Right atrium auricular region (tissue), 2 donors: ENCODE measurements around the gene RASAL1. TPM values are rescaled to one million over a fixed set of nuclear protein-coding genes. Genes with fewer than 3 reads are reported as not detected.

Experiments
- DNase-seq: peaks from one replicate; pipeline ENCODE4 v3.0.0-alpha.2; 2019; ENCODE audit warnings: low spot score
- H3K27ac ChIP-seq, 2 donors: fragments of 200-600 bp; sonication (generic); 1 replicate in 1 of 2; 2 replicates in 1 of 2; pipeline ENCODE4 v1.5.1; 2016 to 2019
- H3K27me3 ChIP-seq, 2 donors: fragments of 200-600 bp; sonication (generic); one replicate each; pipeline versions ENCODE4 v1.5.1 to v1.6.0; 2017 to 2019
- H3K36me3 ChIP-seq: fragments of 200-600 bp; sonication (generic); one replicate; pipeline ENCODE4 v1.5.1; 2016
- H3K4me1 ChIP-seq, 2 donors: fragments of 200-600 bp; sonication (generic); one replicate each; pipeline versions ENCODE4 v1.5.1 to v1.6.0; 2017 to 2019
- H3K4me3 ChIP-seq, 2 donors: fragments of 200-600 bp; sonication (generic); 1 replicate in 1 of 2; 2 replicates in 1 of 2; pipeline ENCODE4 v1.5.1; 2017 to 2019; ENCODE audit warnings: mild to moderate bottlenecking in 1 of 2, moderate library complexity in 1 of 2
- H3K9me3 ChIP-seq, 2 donors: fragments of 200-600 bp; sonication (generic); one replicate each; pipeline ENCODE4 v1.5.1; 2019
- total RNA-seq, 2 donors: library from RNA; depleted of rRNA; stranded (reverse); fragments of >200 nt; gene quantifications; one replicate each; pipeline ENCODE4 v1.1.0, GENCODE V29; 2016
- TF ChIP-seq, protein P1 (sequence below), 2 donors: fragments of 200-600 bp; sonication (generic); IDR thresholded peaks; one replicate each; pipeline ENCODE4 v1.5.1; 2019; ENCODE audit warnings: antibody characterized with exemption in 2 of 2

RASAL1 gene
- total RNA-seq, 2 donors from 2014 or later = not detected

DNA sequence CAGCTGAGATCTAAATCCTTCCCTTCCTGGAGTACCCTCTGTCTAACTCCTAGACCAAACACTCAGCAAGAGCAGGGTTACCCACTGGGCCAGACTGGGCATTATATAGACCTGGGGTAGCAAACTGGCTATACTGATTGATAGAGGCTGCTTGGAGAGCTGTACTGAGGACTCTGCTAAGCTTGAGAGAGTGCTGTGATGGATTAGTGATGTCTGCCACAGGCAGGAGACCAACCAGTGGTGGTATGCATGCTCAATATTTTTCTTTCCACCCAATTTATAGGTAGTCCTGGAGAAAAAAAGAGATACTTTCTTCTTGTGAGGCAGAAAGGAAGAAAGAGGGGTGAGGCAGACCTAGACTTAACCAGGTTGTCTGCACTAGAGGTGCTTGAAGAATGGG is 45.7 kb downstream of the RASAL1 start:
- Histone ChIP-seq H3K4me1 (peaks cover 0 to 8% of the 10 kb centered on the region in 2 donors), H3K9me3 (no peaks in the 10 kb centered on the region), H3K27me3 (no peaks in the 10 kb centered on the region), H3K4me3 (no peak overlapping the region), H3K36me3 (no peaks in the 10 kb centered on the region), H3K27ac (no peak overlapping the region)
- TF ChIP-seq, protein P1, sequence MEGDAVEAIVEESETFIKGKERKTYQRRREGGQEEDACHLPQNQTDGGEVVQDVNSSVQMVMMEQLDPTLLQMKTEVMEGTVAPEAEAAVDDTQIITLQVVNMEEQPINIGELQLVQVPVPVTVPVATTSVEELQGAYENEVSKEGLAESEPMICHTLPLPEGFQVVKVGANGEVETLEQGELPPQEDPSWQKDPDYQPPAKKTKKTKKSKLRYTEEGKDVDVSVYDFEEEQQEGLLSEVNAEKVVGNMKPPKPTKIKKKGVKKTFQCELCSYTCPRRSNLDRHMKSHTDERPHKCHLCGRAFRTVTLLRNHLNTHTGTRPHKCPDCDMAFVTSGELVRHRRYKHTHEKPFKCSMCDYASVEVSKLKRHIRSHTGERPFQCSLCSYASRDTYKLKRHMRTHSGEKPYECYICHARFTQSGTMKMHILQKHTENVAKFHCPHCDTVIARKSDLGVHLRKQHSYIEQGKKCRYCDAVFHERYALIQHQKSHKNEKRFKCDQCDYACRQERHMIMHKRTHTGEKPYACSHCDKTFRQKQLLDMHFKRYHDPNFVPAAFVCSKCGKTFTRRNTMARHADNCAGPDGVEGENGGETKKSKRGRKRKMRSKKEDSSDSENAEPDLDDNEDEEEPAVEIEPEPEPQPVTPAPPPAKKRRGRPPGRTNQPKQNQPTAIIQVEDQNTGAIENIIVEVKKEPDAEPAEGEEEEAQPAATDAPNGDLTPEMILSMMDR (IDR thresholded peaks at IDR 0.05) = no peak
- DNase-seq = no peak

DNA sequence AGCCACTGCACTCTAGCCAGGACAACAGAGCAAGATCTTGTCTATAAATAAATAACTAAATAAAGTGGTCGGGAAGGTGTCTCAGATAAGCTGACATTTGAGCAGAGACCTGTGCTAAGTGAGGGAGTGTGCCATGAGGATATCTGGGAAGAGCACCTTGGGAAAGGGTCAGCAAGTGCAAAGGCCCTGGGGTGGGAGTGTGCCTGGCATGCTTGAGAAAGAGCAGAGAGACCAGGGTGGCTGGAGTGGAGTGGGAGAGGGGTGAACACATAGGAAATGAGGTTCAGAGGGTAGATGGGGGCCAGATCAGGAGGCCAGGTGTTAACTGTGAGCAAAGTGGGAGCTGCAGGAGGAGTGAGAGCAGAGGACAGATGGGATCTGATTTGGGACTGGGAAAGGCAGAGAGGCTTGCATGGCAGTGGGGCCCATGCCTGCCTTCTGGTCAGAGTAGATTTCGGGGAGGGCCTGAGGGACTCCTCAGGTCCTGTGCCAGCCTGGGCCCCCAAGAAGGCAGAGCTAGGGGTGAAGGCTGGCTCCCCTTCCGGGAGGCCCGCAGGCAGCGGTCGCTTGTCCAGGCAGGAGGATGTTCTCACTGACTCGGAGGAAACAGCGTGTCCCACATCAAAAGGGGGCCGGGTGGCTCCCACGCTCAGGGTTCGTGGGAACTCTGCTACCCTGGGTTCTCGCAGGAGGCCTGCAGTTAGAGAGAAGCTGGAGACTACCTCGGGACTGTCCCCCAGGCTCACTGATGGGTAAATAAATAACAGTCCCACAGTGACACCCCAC is 46.4 kb downstream of the RASAL1 start:
- Histone ChIP-seq H3K36me3 (no peaks in the 10 kb centered on the region), H3K4me1 (peaks cover 0 to 8% of the 10 kb centered on the region in 2 donors), H3K4me3 (no peak overlapping the region), H3K27ac (no peak overlapping the region), H3K27me3 (no peaks in the 10 kb centered on the region), H3K9me3 (no peaks in the 10 kb centered on the region)
- DNase-seq = no peak
- TF ChIP-seq, protein P1 (IDR thresholded peaks at IDR 0.05) = no peak

DNA sequence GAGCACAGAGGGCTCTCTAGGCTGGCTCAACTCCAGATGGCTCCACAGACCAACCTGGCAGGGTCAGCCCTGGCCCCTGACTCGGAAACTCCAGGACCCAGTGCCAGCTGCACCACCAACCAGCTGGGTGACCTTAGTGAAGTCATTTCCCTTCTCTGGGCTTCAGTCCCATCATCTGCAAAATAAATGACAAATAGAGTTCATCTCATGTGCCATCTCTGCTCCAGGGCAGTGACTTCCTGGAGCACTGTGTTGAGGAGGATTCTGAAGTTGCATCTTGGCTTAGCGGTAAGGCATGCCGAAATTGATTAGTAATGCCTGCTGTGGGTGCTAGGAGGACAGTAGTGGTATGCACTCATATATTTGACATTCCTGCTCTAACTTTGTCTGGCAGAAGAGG is 47.5 kb downstream of the RASAL1 start:
- no peaks in the 10 kb centered on the region for H3K36me3 ChIP-seq
- TF ChIP-seq, protein P1 (IDR thresholded peaks at IDR 0.05) = no peak
- H3K27me3 ChIP-seq = no peaks in the 10 kb centered on the region
- H3K9me3 ChIP-seq = no peaks in the 10 kb centered on the region
- no peak overlapping the region for H3K4me3 ChIP-seq
- DNase-seq = no peak
- H3K27ac ChIP-seq = no peak overlapping the region
- H3K4me1 ChIP-seq = peaks cover 0 to 4% of the 10 kb centered on the region in 2 donors

DNA sequence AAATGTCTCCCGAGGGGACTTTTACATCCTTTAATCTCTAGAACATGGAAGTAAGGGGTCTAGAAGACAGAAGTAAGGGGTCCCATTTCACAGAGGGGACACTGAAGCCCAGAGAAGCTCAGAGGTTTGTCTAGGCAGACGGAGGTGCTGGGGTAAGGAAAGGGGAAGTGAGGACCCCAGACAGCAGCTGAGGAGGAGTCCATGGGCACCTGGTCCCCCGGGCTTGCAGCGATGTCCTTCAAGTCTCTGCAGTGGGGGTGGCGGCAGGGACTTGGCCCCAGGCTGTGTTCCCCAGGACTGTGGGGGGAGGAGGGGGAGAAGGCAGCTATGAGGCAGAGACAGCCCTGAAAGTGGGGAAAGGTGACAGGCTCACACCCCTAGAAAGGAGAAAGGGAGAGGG is 48.4 kb downstream of the RASAL1 start:
- Histone ChIP-seq H3K9me3 (no peaks in the 10 kb centered on the region), H3K4me3 (no peak overlapping the region), H3K4me1 (no peaks in the 10 kb centered on the region), H3K27ac (no peak overlapping the region), H3K27me3 (no peaks in the 10 kb centered on the region), H3K36me3 (no peaks in the 10 kb centered on the region)
- TF ChIP-seq, protein P1 (IDR thresholded peaks at IDR 0.05) = no peak
- DNase-seq = no peak

DNA sequence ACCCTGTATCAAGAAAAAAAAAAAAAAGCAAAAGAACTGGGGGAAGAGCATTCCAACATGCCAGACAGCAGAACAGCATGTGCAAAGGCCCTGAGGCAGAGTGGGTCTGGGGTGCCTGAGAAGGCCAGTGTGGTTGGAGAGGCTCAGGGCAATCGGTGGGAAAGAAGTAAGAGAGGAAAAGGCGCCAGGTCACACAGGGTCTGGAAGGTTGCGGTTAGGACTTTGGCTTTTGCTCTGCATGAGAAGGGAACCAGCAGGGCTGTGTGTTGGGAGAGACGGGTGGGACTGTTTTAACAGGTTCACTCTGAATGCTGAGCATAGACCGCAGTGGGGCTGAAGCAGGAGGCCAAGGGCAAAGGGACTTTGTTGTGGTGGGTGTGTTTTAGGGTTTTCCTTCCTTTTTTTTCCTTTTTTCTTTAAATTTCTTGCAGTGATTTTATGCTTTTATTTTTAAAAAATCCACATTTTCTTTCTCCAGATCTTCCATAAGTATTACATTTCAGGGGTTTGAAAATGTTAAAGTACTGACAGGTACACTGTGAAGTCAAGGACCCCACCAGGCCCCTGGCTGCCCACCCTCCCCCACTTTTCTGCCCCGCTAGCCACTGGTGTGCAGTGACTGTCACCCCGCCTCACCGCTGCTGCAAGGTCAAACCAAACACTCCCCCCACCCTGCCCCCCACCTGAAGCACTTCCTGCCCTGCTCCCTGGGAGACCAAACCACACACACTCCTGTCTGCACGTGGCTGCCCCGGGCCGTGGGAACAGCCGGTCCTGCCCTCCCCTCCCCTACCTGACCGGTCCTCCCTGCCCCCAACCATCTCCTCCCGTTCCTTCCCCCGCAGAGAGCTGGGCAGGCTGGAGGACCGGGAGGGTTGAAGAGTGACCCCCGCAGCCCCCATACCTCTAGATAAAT is 49.1 kb downstream of the RASAL1 start:
- no peak overlapping the region for H3K4me3 ChIP-seq
- no peaks in the 10 kb centered on the region for H3K27me3 ChIP-seq
- H3K27ac ChIP-seq = no peak overlapping the region
- H3K36me3 ChIP-seq = no peaks in the 10 kb centered on the region
- TF ChIP-seq, protein P1 (IDR thresholded peaks at IDR 0.05) = no peak
- DNase-seq = no peak
- H3K9me3 ChIP-seq = no peaks in the 10 kb centered on the region
- H3K4me1 ChIP-seq = no peaks in the 10 kb centered on the region
